ENCODE results near the gene ZNF496.
"Not testable (repeated sequence)": the region's sequence is repeated elsewhere in the genome, so short reads cannot be mapped to it uniquely, and the experiment has no call there.

The ZNF496 gene

GRCh38 chr1:247291833-247292561 lies 39.7 kb downstream of the ZNF496 start:
- DNase-seq = no peak

DNA sequence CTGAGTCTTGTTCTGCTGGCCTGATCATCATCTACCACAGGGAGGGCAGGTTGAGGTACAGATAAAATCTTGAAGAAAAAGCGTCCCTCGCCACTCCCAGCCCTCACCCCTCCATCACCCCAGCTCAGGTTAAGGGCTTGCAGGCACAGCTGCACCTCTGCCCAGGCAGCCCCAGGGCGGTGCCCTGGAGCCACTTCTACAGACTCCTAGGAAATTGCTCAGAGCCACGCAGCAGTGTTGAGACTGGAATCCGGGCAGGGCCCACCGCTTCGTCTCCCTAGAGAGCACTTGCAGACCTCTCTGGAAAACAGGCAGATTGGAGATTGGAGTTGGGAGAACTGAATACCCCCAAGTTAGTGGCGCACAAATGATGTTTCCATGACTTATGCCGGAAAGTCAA lies 40.5 kb downstream of the ZNF496 start:
- no peak for DNase-seq

DNA sequence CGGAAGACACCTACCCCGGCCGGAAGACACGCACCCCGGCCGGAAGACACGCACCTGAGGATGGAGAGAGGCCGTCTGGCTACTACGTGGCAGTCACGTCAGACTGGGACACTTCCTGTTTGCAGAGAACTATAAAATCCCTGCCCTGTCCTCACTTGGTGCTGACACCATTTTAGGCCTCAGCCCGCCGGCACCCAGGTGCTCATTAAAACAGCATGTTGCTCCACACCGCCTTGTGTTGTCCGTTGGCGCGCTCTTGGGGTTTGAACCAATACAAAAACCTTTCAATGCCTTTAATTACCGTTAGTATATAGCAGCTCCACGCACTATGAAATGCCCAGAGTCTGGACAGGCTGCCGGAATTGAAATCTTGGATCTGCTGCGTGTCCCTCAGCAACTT lies 41.1 kb downstream of the ZNF496 start:
- no peak for DNase-seq

- DNase-seq = not testable (repeated sequence)
These were observed 42.3 kb downstream of the ZNF496 start for GRCh38 chr1:247289274-247289892.

- no peak for DNase-seq
These were observed 43.3 kb downstream of the ZNF496 start for GRCh38 chr1:247288341-247288740.

GRCh38 chr1:247287460-247287859 lies 44.2 kb downstream of the ZNF496 start:
- DNase-seq = no peak

- no peak for DNase-seq
These were observed 45.5 kb downstream of the ZNF496 start for GRCh38 chr1:247286134-247286670.

- DNase-seq = no peak
These were observed 50.6 kb downstream of the ZNF496 start for GRCh38 chr1:247281001-247281574.

GRCh38 chr1:247277191-247277590 lies 54.5 kb downstream of the ZNF496 start:
- DNase-seq = no peak

- no peak for DNase-seq
These were observed 56.9 kb downstream of the ZNF496 start for GRCh38 chr1:247274605-247275256.

GRCh38 chr1:247273013-247273412 lies 58.7 kb downstream of the ZNF496 start:
- DNase-seq = no peak

GRCh38 chr1:247270003-247270402 lies 61.7 kb downstream of the ZNF496 start:
- DNase-seq = no peak

- DNase-seq = no peak
These were observed 62.5 kb downstream of the ZNF496 start for GRCh38 chr1:247269133-247269532.

DNA sequence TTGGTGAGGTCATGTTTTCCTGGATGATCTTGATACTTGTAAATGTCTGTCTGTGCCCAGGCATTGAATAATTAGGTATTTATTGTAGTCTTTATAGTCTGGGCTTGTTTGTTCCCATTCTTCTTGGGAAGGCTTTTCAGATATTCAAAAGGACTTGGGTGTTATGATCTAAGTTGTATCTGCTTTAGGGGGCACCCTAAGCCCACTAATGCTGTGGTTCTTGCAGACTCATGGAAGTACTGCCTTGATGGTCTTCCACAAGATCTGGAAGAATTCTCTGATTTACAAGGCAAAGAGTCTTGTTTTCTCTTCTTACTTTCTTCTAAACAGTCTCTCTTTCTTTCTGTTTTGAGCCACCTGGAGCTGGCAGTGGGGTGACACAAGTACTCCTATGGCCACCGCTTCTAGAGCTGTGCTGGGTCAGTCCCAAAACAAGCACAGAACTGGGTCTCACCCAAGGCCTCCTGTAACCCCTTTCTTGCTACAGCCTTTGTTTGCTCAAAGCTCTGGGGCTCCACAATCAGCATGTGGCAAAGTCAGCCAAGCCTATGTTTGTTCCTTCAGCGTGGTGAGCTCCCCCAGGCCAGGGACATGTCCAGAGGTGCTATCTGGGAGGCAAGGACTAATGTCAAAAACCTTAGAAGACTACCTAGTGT lies 63.1 kb downstream of the ZNF496 start:
- no peak for DNase-seq

- no peak for DNase-seq
These were observed 65.6 kb downstream of the ZNF496 start for GRCh38 chr1:247266053-247266452.

- not testable (repeated sequence) for DNase-seq
These were observed 75.9 kb downstream of the ZNF496 start, which contains the start of gene VN1R5 for GRCh38 chr1:247255772-247256171. TSS of gene VN1R5 (plus strand) at chr1:247256072.

DNA sequence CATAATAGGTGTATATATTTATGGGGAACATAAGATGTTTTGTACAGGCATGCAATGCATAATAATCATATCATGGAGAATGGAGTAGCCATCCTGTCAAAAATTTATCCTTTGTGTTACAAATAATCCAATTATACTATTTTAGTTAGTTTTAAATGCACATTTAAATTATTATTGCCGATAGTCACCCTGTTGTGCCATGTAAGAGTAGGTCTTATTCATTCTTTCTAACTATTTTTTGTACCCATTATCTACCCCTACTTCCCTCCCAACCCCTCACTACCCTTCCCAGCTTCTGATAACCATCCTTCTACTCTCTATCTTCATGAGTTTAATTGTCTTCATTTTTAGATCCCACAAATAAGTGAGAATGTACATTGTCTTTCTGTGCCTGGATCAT lies 84.1 kb downstream of the ZNF496 start:
- no peak for DNase-seq

All from activated naive CD4-positive, alpha-beta T cell (primary cell).